ENCODE measurements around the gene CD300LB. TPM values are rescaled to one million over a fixed set of nuclear protein-coding genes. Genes with fewer than 3 reads are reported as not detected.

Gene CD300LB
- total and polyA plus RNA-seq, 10 of the 15 experiments (the other 5 are each of a cell fraction or from before 2014, with no cell fraction given), result 0.08 to 0.57 (median 0.25) TPM; not detected in 4

- BruUV-seq (replicated peaks), result no TSS peak
- no peak for ATAC-seq
- intact Hi-C loops (cut with micrococcal nuclease; ENCODE audit: unreplicated experiment), result no loop called here
- no peak overlapping the region for H3K4me3 ChIP-seq
- H3K36me3 ChIP-seq (ENCODE audit: control insufficient read depth in 2 of 2, insufficient read depth in 2 of 2, low read length in 1 of 2), result no peaks in the 10 kb centered on the region
- ChIA-PET SMC1A (ENCODE audit: uncharacterized antibody, unreplicated experiment) (no interaction called here), RAD21 (ENCODE audit: unreplicated experiment) (no interaction called here), POLR2A (no interaction called here), CTCF (no interaction called here)
- peaks cover 0 to 1% of the 10 kb centered on the region in 2 experiments; a peak in 2 of 4 replicates for H3K27me3 ChIP-seq (replicated peaks in 1 of 2; ENCODE audit: control insufficient read depth in 2 of 2, insufficient read depth in 2 of 2, low read length in 1 of 2)
- no peak overlapping the region for H3K9ac ChIP-seq (ENCODE audit: control insufficient read depth, insufficient read depth, low read length)
- WGBS (ENCODE audit: insufficient coverage, insufficient replicate concordance, low lambda C conversion rate, missing lambda C conversion rate), result 52% methylated on average over 17 of the region's 18 CpGs
- H3K79me2 ChIP-seq (ENCODE audit: control insufficient read depth, insufficient read depth, low read length), result no peaks in the 10 kb centered on the region
- no peaks in the 10 kb centered on the region for H4K20me1 ChIP-seq (ENCODE audit: control insufficient read depth, insufficient read depth)
- H3K4me2 ChIP-seq (ENCODE audit: control insufficient read depth, insufficient read depth), result no peak overlapping the region
- H3K9me3 ChIP-seq (replicated peaks; ENCODE audit: control insufficient read depth, insufficient read depth, low read length), result no peaks in the 10 kb centered on the region
- DNase-seq (ENCODE audit: low read depth, low spot score), result no peak
- H2AFZ ChIP-seq (ENCODE audit: control insufficient read depth, low read depth, low read length), result no peak overlapping the region
- in situ Hi-C loops (cut with MboI), result no loop called here
- H3K27ac ChIP-seq (ENCODE audit: control insufficient read depth, insufficient read depth), result no peak overlapping the region
- FAIRE-seq, result peak; percentile 7
- H3K4me1 ChIP-seq (ENCODE audit: control insufficient read depth, insufficient read depth, low read length), result no peaks in the 10 kb centered on the region
- TF ChIP-seq HSF1 (IDR thresholded peaks at IDR 0.05; ENCODE audit: low read depth, low read length) (no peak), RELB (IDR thresholded peaks at IDR 0.05; ENCODE audit: low read depth) (no peak), BHLHE40 (IDR thresholded peaks at IDR 0.05; ENCODE audit: borderline replicate concordance in 1 of 2, low read depth in 2 of 2, low read length in 1 of 2) (no peak), MTA2 (IDR thresholded peaks at IDR 0.05; ENCODE audit: low read depth) (no peak), TCF12 (IDR thresholded peaks at IDR 0.05; ENCODE audit: low read depth, low read length) (no peak), SMAD5 (IDR thresholded peaks at IDR 0.05; ENCODE audit: low read depth) (no peak), CREM (IDR thresholded peaks at IDR 0.05; ENCODE audit: low read depth) (no peak), STAT3 (IDR thresholded peaks at IDR 0.05; ENCODE audit: low read depth, low read length) (no peak), ESRRA (IDR thresholded peaks at IDR 0.05; ENCODE audit: low read length) (no peak), NFXL1 (IDR thresholded peaks at IDR 0.05; ENCODE audit: borderline replicate concordance) (no peak), CHD1 (IDR thresholded peaks at IDR 0.05; ENCODE audit: low read depth, low read length) (no peak), ELK1 (IDR thresholded peaks at IDR 0.05; ENCODE audit: low read depth, low read length) (no peak), EGR1 (IDR thresholded peaks at IDR 0.05; ENCODE audit: borderline replicate concordance in 1 of 2, low read depth in 2 of 2, low read length in 2 of 2) (no peak), E4F1 (IDR thresholded peaks at IDR 0.05; ENCODE audit: borderline replicate concordance, partially characterized antibody) (no peak), USF1 (IDR thresholded peaks at IDR 0.05; ENCODE audit: borderline replicate concordance, extremely low read length, insufficient read depth, low read depth, low read length) (no peak), RUNX3 (IDR thresholded peaks at IDR 0.05; ENCODE audit: low read length) (no peak)
Observed at GRCh38 chr17:74543891-74544760, 12.9 kb upstream of the CD300LB start.

Measured in GM12878 (cell line).